Measurements from ENCODE around the gene MTARC2. TPM values are rescaled to one million over a fixed set of nuclear protein-coding genes. Genes with fewer than 3 reads are reported as not detected.

MTARC2 gene
- total RNA-seq, 1 experiment from 2014 or later: 15.2 TPM

- TF ChIP-seq, protein P1, sequence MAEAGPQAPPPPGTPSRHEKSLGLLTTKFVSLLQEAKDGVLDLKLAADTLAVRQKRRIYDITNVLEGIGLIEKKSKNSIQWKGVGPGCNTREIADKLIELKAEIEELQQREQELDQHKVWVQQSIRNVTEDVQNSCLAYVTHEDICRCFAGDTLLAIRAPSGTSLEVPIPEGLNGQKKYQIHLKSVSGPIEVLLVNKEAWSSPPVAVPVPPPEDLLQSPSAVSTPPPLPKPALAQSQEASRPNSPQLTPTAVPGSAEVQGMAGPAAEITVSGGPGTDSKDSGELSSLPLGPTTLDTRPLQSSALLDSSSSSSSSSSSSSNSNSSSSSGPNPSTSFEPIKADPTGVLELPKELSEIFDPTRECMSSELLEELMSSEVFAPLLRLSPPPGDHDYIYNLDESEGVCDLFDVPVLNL (CRISPR knock-in tag; IDR thresholded peaks at IDR 0.05; ENCODE audit: borderline replicate concordance, low read depth): no peak
Observed at GRCh38 chr1:220742520-220742919, 5.6 kb upstream of the MTARC2 start (continued).

DNA sequence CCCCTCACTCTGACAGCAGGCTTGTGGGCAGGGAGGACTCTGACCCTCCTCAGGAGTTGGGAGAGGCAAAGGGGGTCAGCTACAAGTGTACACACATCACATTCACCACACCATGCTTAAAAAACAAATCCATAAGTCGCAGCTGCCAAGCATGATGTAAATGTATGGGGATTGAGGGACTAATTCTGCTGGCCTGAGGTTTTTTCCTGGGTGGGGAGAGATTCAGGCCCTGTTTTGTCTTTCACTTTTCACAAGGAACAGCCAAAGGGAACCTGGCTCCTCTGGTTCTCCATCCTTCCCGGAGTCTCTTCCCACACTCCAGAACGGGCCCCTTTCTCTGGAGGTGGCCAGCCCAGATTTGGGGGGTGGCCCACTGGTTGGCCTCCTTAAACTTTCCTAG is 1.3 kb upstream of the MTARC2 start:
- H3K9me3 Mint-ChIP-seq: no peaks in the 10 kb centered on the region
- H3K4me1 Mint-ChIP-seq: peaks cover 49% of the 10 kb centered on the region
- peaks cover 43% of the 10 kb centered on the region for H3K27me3 Mint-ChIP-seq (ENCODE audit: low read depth)
- ATAC-seq (no peak), DNase-seq (ENCODE audit: low spot score) (no peak)
- no peak for TF ChIP-seq ZNF121 (CRISPR knock-in tag; IDR thresholded peaks at IDR 0.05)
- no peak for TF ChIP-seq RORB (CRISPR knock-in tag; IDR thresholded peaks at IDR 0.05)
- no peak for TF ChIP-seq FOXJ3 (CRISPR knock-in tag; IDR thresholded peaks at IDR 0.05; ENCODE audit: borderline replicate concordance)
- H3K36me3 Mint-ChIP-seq: no peaks in the 10 kb centered on the region
- POLR2A ChIA-PET: interaction anchor here (2.5 to 2.9 kb wide), 2 partner anchors 13 to 40 kb away, joined by 17 to 22 read pairs; partner anchors contain the start of gene MTARC1
- CTCF ChIA-PET: interaction anchor here (0.5 to 3.5 kb wide), 9 partner anchors 13 to 466 kb away, joined by 3 to 64 read pairs (median 4); partner anchors contain the start of gene MTARC1
- H3K4me3 Mint-ChIP-seq: peak overlapping the region; percentile 88
- H3K27ac Mint-ChIP-seq: no peak overlapping the region

DNA sequence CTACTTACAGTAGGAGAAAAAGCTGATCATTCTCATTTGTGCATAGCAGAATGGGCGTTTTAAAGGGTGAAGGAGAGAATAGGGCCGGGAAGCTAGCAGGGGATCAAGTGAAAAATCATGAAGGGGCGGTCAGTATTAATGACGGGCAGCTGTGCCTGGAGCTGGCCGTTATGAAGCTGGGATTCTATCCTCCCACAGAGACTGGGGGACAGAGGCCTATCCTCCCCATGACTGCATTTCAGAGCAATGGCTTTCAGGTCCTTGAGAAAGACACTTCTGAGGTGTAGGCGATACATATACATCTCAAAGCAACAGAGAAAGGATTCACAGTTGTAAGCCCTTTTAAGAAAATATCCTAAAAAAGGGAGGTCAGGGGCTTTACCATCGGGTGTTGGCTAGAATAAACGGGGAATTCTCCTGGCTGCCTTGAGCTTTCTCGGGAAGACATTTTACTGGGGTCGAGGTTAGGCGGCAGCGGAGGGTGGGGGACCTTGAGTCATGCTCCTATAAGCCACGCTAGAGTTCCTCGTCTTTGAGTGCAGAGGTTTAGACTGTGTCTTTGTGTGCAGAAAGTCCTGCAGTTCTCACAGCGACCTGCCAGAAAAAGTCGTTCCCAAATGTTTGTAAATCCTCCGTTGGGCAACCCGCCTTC is 559 bp upstream of the MTARC2 start:
- peaks cover 49% of the 10 kb centered on the region for H3K4me1 Mint-ChIP-seq
- DNase-seq (ENCODE audit: low spot score) (no peak), ATAC-seq (peak; percentile 32)
- no peaks in the 10 kb centered on the region for H3K9me3 Mint-ChIP-seq
- H3K27me3 Mint-ChIP-seq (ENCODE audit: low read depth): peaks cover 43% of the 10 kb centered on the region
- no peaks in the 10 kb centered on the region for H3K36me3 Mint-ChIP-seq
- TF ChIP-seq, protein P2, sequence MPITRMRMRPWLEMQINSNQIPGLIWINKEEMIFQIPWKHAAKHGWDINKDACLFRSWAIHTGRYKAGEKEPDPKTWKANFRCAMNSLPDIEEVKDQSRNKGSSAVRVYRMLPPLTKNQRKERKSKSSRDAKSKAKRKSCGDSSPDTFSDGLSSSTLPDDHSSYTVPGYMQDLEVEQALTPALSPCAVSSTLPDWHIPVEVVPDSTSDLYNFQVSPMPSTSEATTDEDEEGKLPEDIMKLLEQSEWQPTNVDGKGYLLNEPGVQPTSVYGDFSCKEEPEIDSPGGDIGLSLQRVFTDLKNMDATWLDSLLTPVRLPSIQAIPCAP (CRISPR knock-in tag; IDR thresholded peaks at IDR 0.05): no peak
- no peak for TF ChIP-seq EMX1 (CRISPR knock-in tag; IDR thresholded peaks at IDR 0.05)
- TF ChIP-seq NR1H2 (CRISPR knock-in tag; IDR thresholded peaks at IDR 0.05): no peak
- TF ChIP-seq, protein P3, sequence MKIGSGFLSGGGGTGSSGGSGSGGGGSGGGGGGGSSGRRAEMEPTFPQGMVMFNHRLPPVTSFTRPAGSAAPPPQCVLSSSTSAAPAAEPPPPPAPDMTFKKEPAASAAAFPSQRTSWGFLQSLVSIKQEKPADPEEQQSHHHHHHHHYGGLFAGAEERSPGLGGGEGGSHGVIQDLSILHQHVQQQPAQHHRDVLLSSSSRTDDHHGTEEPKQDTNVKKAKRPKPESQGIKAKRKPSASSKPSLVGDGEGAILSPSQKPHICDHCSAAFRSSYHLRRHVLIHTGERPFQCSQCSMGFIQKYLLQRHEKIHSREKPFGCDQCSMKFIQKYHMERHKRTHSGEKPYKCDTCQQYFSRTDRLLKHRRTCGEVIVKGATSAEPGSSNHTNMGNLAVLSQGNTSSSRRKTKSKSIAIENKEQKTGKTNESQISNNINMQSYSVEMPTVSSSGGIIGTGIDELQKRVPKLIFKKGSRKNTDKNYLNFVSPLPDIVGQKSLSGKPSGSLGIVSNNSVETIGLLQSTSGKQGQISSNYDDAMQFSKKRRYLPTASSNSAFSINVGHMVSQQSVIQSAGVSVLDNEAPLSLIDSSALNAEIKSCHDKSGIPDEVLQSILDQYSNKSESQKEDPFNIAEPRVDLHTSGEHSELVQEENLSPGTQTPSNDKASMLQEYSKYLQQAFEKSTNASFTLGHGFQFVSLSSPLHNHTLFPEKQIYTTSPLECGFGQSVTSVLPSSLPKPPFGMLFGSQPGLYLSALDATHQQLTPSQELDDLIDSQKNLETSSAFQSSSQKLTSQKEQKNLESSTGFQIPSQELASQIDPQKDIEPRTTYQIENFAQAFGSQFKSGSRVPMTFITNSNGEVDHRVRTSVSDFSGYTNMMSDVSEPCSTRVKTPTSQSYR (CRISPR knock-in tag; IDR thresholded peaks at IDR 0.05): no peak
- no peak for TF ChIP-seq CREM (CRISPR knock-in tag; IDR thresholded peaks at IDR 0.05)
- TF ChIP-seq NR2C2 (CRISPR knock-in tag; IDR thresholded peaks at IDR 0.05): no peak
- TF ChIP-seq JUN (CRISPR knock-in tag; IDR thresholded peaks at IDR 0.05): no peak
- TF ChIP-seq ZNF416 (CRISPR knock-in tag; IDR thresholded peaks at IDR 0.05): no peak
- TF ChIP-seq ZNF512 (CRISPR knock-in tag; IDR thresholded peaks at IDR 0.05; ENCODE audit: borderline replicate concordance): no peak
- TF ChIP-seq SOX15 (CRISPR knock-in tag; IDR thresholded peaks at IDR 0.05): no peak
- TF ChIP-seq GRHL2 (CRISPR knock-in tag; IDR thresholded peaks at IDR 0.05; ENCODE audit: insufficient replicate concordance, severe bottlenecking): no peak
- TF ChIP-seq, protein P4, sequence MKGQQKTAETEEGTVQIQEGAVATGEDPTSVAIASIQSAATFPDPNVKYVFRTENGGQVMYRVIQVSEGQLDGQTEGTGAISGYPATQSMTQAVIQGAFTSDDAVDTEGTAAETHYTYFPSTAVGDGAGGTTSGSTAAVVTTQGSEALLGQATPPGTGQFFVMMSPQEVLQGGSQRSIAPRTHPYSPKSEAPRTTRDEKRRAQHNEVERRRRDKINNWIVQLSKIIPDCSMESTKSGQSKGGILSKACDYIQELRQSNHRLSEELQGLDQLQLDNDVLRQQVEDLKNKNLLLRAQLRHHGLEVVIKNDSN (CRISPR knock-in tag; IDR thresholded peaks at IDR 0.05): no peak
- TF ChIP-seq SMAD3 (CRISPR knock-in tag; IDR thresholded peaks at IDR 0.05; ENCODE audit: borderline replicate concordance): no peak
- no peak for TF ChIP-seq ZNF263 (CRISPR knock-in tag; IDR thresholded peaks at IDR 0.05; ENCODE audit: low read depth)
- TF ChIP-seq PRDM15 (CRISPR knock-in tag; IDR thresholded peaks at IDR 0.05): no peak
- peak overlapping the region; percentile 91 for H3K27ac Mint-ChIP-seq
- CTCF ChIA-PET: interaction anchor here (0.8 to 3.5 kb wide), 13 partner anchors 10 to 467 kb away, joined by 3 to 64 read pairs (median 4); partner anchors contain the start of genes C1orf115 and MTARC1
- POLR2A ChIA-PET: interaction anchor here (0.6 to 2.9 kb wide), 8 partner anchors 13 to 826 kb away, joined by 3 to 22 read pairs (median 4); partner anchors contain the start of gene MTARC1
- H3K4me3 Mint-ChIP-seq: peak overlapping the region; percentile 88
